ENCODE results near the gene CAVIN3.

- TF ChIP-seq GATA2 (IDR thresholded peaks at IDR 0.05; ENCODE audit: low read depth, low read length) (no peak), GATA3 (IDR thresholded peaks at IDR 0.05; ENCODE audit: low read depth, low read length) (no peak)
Observed at GRCh38 chr11:6326303-6326702, 6.0 kb upstream of the CAVIN3 start.
